Ectodermal cell (in vitro differentiated cells): Measurements from ENCODE around the gene RBFOX2.
A peak's percentile ranks its signal among the peaks of the same experiment; 100 is the strongest.

Source experiments
- H3K27ac ChIP-seq: 2 replicates; pipeline ENCODE4 v1.7.0; 2013; ENCODE audit warnings: mild to moderate bottlenecking, low read depth, low read length; ENCODE audit not compliant: insufficient read depth, poor library complexity, severe bottlenecking
- H3K27me3 ChIP-seq: 2 replicates; pipeline ENCODE4 v1.7.0; 2013; ENCODE audit warnings: mild to moderate bottlenecking, low read length; ENCODE audit not compliant: insufficient read depth, control insufficient read depth, poor library complexity, severe bottlenecking
- H3K36me3 ChIP-seq: one replicate; pipeline ENCODE4 v1.7.0; 2013; ENCODE audit warnings: low read length; ENCODE audit not compliant: control insufficient read depth, insufficient read depth
- H3K4me1 ChIP-seq: one replicate; pipeline ENCODE4 v1.7.0; 2013; ENCODE audit warnings: low read length; ENCODE audit not compliant: control insufficient read depth, insufficient read depth
- H3K4me3 ChIP-seq: 2 replicates; pipeline ENCODE4 v1.7.0; 2013; ENCODE audit warnings: low read depth, low read length, control low read depth; ENCODE audit not compliant: insufficient read depth
- H3K9me3 ChIP-seq: 2 replicates; pipeline ENCODE4 v1.7.0; 2013; ENCODE audit warnings: mild to moderate bottlenecking, low read length, moderate library complexity; ENCODE audit not compliant: control insufficient read depth
- WGBS, 2 experiments: methylation state at CpG; one replicate each; pipeline ENCODE4 v1.1.7; 2013; ENCODE audit warnings: missing lambda C conversion rate in 2 of 2; 5-methylcytosine and 5-hydroxymethylcytosine counted together

Gene RBFOX2

GRCh38 chr22:36010090-36010489, 18.5 kb downstream of the RBFOX2 start:
- H3K27ac ChIP-seq: peak overlapping the region; percentile 55
- no peak overlapping the region for H3K4me3 ChIP-seq
- H3K9me3 ChIP-seq: no peaks in the 10 kb centered on the region
- H3K4me1 ChIP-seq: peaks cover 10% of the 10 kb centered on the region
- H3K27me3 ChIP-seq: no peaks in the 10 kb centered on the region
- 17 to 22% methylated on average over 10 of the region's 10 CpGs for WGBS, 2 experiments
- no peaks in the 10 kb centered on the region for H3K36me3 ChIP-seq

- 93 to 94% methylated on average over 3 of the region's 3 CpGs for WGBS, 2 experiments
- H3K36me3 ChIP-seq: no peaks in the 10 kb centered on the region
- no peak overlapping the region for H3K4me3 ChIP-seq
- no peak overlapping the region for H3K27ac ChIP-seq
- no peaks in the 10 kb centered on the region for H3K9me3 ChIP-seq
- H3K4me1 ChIP-seq: peaks cover 10% of the 10 kb centered on the region
- H3K27me3 ChIP-seq: no peaks in the 10 kb centered on the region
Measured at GRCh38 chr22:36009085-36009484, 19.5 kb downstream of the RBFOX2 start.

GRCh38 chr22:36008565-36008964, 20.1 kb downstream of the RBFOX2 start:
- Histone ChIP-seq H3K4me1 (peaks cover 10% of the 10 kb centered on the region), H3K27ac (no peak overlapping the region), H3K4me3 (no peak overlapping the region), H3K9me3 (no peaks in the 10 kb centered on the region), H3K27me3 (no peaks in the 10 kb centered on the region), H3K36me3 (no peaks in the 10 kb centered on the region)
- 87 to 93% methylated on average over 3 of the region's 3 CpGs for WGBS, 2 experiments

- H3K36me3 ChIP-seq: no peaks in the 10 kb centered on the region
- H3K27me3 ChIP-seq: no peaks in the 10 kb centered on the region
- no peak overlapping the region for H3K4me3 ChIP-seq
- no peaks in the 10 kb centered on the region for H3K9me3 ChIP-seq
- peaks cover 10% of the 10 kb centered on the region for H3K4me1 ChIP-seq
- no peak overlapping the region for H3K27ac ChIP-seq
Measured at GRCh38 chr22:36008131-36008530, 20.5 kb downstream of the RBFOX2 start.

- no peaks in the 10 kb centered on the region for H3K27me3 ChIP-seq
- no peak overlapping the region for H3K4me3 ChIP-seq
- no peaks in the 10 kb centered on the region for H3K9me3 ChIP-seq
- no peak overlapping the region for H3K27ac ChIP-seq
- WGBS, 2 experiments: 90 to 92% methylated on average over 9 of the region's 9 CpGs
- H3K36me3 ChIP-seq: no peaks in the 10 kb centered on the region
- no peaks in the 10 kb centered on the region for H3K4me1 ChIP-seq
Measured at GRCh38 chr22:36003972-36004674, 24.5 kb downstream of the RBFOX2 start.

GRCh38 chr22:36002718-36003260, 25.8 kb downstream of the RBFOX2 start:
- H3K4me1 ChIP-seq: no peaks in the 10 kb centered on the region
- no peak overlapping the region for H3K4me3 ChIP-seq
- WGBS, 2 experiments: 93 to 94% methylated on average over 5 of the region's 5 CpGs
- no peaks in the 10 kb centered on the region for H3K36me3 ChIP-seq
- no peaks in the 10 kb centered on the region for H3K9me3 ChIP-seq
- no peak overlapping the region for H3K27ac ChIP-seq
- no peaks in the 10 kb centered on the region for H3K27me3 ChIP-seq

- WGBS, 2 experiments: 96 to 100% methylated on average over 7 of the region's 7 CpGs
- Histone ChIP-seq H3K9me3 (no peaks in the 10 kb centered on the region), H3K4me1 (no peaks in the 10 kb centered on the region), H3K36me3 (no peaks in the 10 kb centered on the region), H3K27ac (no peak overlapping the region), H3K27me3 (no peaks in the 10 kb centered on the region), H3K4me3 (no peak overlapping the region)
Measured at GRCh38 chr22:36002084-36002483, 26.5 kb downstream of the RBFOX2 start.

GRCh38 chr22:35998748-35999147, 29.9 kb downstream of the RBFOX2 start:
- H3K9me3 ChIP-seq: no peaks in the 10 kb centered on the region
- H3K36me3 ChIP-seq: no peaks in the 10 kb centered on the region
- no peaks in the 10 kb centered on the region for H3K27me3 ChIP-seq
- 94 to 96% methylated on average over 3 of the region's 3 CpGs for WGBS, 2 experiments
- H3K4me3 ChIP-seq: no peak overlapping the region
- no peak overlapping the region for H3K27ac ChIP-seq
- H3K4me1 ChIP-seq: peaks cover 4% of the 10 kb centered on the region

GRCh38 chr22:35997438-35997837, 31.2 kb downstream of the RBFOX2 start:
- H3K9me3 ChIP-seq: no peaks in the 10 kb centered on the region
- H3K4me3 ChIP-seq: no peak overlapping the region
- no peak overlapping the region for H3K27ac ChIP-seq
- H3K27me3 ChIP-seq: no peaks in the 10 kb centered on the region
- WGBS, 2 experiments: 87 to 91% methylated on average over 3 of the region's 3 CpGs
- no peaks in the 10 kb centered on the region for H3K36me3 ChIP-seq
- peaks cover 4% of the 10 kb centered on the region for H3K4me1 ChIP-seq

GRCh38 chr22:35996596-35996995, 32.0 kb downstream of the RBFOX2 start:
- Histone ChIP-seq H3K9me3 (no peaks in the 10 kb centered on the region), H3K4me1 (peaks cover 4% of the 10 kb centered on the region), H3K4me3 (no peak overlapping the region), H3K27me3 (no peaks in the 10 kb centered on the region), H3K36me3 (no peaks in the 10 kb centered on the region), H3K27ac (no peak overlapping the region)
- 100% methylated on average over 1 of the region's 1 CpG for WGBS, 2 experiments
